ENCODE results near the gene EIF4G3.
"Not testable (repeated sequence)": the region's sequence is repeated elsewhere in the genome, so short reads cannot be mapped to it uniquely, and the experiment has no call there.

EIF4G3 gene

GRCh38 chr1:21184276-21184675, 7.6 kb upstream of the EIF4G3 start:
- DNase-seq, result no peak

- DNase-seq, result no peak
These were observed 5.6 kb upstream of the EIF4G3 start for GRCh38 chr1:21182181-21182731.

DNA sequence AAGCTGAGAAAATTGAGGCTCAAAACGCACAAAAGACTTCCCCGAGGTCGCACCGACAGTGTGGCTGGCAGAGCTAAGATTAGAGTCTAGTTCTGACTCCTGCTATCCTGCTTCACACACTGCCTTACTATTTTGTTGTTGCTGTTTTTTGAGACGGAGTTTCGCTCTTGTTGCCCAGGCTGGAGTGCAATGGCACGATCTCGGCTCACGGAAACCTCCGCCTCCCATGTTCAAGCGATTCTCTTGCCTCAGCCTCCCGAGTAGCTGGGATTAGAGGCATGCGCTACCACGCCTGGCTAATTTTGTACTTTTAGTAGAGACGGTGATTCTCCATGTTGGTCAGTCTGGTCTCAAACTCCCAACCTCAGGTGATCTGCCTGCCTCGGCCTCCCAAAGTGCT, 1.6 kb upstream of the EIF4G3 start:
- DNase-seq, result not testable (repeated sequence)

DNA sequence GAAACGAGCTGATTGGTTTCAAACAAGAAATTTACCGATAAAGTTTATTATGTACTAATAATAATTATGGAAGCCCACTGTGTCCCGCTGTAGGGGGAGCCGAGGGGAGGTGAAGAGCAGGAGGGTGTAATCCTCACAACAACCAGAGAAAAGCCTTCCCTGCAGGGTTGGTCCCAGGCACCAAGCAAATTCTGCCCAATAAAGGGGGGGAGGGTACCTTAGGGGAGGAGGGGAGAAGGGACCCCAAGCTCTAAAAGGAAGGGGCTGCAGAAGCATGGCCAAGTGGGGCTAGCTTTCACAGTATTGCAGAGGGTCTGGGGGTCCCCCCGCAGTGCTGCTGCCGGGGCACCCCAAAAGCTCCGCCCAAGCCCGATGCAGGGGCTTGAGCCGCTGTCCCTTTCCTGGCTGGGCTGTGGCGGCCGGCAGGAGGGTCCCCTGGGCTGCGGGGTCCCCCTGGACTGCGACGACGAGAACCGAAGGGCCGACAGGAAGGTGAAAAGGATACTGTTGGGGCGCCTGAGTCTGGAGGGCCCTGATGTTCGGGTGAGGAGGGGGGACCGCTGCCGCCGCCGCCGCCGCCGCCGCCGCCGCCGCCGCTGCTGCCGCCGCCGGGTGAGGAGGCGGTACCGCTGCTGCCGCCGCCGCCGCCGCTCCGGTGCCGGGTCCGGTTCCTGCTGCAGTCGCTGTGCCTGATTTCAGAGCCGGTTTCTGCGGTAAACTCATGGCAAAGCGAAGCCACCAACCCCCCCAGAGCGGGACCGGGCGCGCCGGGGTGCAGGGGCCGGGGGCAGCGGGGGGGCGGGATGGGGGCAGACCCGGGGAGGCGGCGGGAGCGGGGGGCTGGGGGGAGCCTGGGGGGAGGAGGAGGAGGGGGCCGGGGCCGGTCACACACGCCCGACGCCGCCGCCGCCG, 771 bp downstream of the EIF4G3 start:
- DNase-seq, result no peak

DNA sequence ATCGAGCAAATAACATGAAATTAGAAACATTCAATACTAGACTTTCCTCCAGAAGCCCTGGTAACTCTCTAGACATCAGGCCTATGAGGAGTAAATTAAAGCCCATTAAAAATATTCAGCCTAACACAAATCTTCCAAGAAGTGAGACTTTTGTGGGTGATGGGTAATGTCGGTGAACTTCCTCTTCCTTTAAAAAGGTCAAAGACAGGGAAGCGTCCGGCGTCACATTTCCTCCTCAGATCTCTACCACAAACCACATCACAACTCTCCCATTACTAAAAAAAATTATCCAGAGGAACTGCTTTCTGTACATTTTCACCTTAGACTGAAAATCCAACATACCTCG, 1.4 kb downstream of the EIF4G3 start:
- no peak for DNase-seq

DNA sequence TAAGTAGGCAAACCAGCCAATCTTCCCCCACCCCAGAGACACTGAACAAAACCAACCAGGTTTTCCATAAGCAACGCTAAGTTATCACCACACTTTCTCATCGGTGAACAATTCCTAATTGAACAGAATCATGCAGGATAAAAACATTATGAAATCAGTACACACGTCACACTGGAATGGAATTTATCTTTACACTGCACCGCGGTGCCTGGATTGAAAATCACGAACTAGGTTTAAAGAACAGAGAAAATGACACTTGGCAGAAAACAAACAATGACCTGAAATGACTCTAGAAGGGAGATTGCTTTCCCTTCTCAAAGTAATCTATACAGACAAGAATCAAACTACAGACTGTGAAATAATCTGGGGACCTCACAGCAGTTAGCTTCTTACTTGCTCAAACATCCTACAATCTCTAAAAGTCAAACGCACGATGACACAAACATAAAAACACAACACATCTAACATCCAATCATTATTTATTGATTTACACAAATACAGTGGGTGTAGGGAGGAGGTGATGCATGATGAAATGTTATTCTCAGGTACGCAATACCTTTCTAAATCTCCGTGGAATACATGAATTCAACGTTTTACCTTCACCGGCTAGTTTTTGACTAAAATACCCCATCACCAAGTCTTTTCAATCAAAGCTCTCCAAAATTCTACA, 1.9 kb downstream of the EIF4G3 start:
- DNase-seq, result no peak

- DNase-seq, result no peak
These were observed 2.5 kb downstream of the EIF4G3 start for GRCh38 chr1:21174230-21174629.

DNA sequence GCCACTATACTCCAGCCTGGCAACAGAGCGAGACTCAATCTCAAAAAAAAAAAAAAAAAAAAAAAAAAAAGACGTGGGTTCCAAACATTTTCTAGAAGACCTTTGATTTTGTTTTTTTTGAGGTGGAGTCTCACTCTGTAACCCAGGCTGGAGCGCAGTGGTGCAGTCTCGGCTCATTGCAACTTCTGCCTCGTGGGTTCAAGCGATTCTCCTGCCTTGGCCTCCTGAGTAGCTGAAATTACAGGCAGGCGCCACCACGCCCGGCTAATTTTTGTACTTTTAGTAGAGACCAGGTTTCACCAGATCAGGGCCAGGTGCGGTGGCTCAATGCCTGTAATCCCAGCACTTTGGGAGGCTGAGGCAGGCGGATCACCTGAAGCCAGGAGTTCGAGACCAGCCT, 3.6 kb downstream of the EIF4G3 start:
- DNase-seq, result not testable (repeated sequence)

- not testable (repeated sequence) for DNase-seq
These were observed 5.9 kb downstream of the EIF4G3 start for GRCh38 chr1:21170837-21171236.

DNA sequence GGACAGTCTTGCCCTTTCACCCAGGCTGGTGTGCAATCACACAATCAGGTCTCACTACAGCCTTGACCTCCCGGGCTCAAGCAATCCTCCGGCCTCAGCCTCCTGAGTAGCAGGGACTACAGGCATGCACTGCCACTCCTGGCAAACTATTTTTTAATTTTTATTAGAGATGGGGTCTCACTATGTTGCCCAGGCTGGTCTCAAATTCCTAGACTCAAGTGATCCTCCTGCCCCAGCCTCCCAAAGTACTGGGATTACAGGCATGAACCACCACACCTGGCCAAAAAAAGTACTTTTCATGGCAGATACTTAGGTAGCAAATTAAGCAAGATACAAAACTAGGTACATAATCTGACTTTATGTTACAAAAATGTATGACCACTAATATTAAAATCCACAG, 8.3 kb downstream of the EIF4G3 start:
- DNase-seq, result no peak

DNA sequence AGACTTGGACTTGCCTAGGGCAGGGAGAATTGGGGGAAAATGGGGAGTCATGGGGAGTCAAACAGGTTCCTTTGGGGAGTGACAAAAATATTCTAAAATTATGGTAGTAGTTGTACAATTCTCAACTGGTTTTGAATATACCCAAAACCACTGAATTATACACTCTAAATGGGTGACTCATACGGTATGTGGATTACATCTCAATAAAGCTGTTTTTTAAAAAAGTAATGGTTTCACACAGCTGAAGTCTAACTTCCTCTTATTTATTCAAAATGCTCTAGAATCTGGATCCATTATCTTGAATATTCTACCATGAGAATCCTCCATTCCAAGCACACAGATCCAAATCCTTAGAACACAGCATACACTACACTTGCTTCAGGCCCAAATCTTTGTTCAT, 11.1 kb downstream of the EIF4G3 start:
- no peak for DNase-seq

GRCh38 chr1:21165076-21165475, 11.6 kb downstream of the EIF4G3 start:
- no peak for DNase-seq

DNA sequence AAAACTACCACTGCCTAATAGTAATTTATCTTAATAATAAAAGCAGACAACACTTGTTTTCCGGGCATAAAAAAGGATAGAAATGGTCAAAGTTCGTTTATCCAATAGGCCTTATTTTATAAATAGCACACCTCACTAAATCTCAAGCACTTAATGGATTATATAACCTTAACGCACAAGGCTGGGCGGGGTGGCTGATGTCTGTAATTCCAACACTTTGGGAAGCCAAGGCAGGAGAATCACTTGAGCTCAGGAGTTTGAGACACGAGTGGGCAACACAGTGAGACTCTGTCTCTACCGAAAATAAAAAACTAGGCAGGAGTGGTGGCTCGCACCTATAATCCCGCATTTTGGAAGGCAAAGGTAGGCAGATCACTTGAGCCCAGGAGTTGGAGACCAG, 12.4 kb downstream of the EIF4G3 start:
- no peak for DNase-seq

DNA sequence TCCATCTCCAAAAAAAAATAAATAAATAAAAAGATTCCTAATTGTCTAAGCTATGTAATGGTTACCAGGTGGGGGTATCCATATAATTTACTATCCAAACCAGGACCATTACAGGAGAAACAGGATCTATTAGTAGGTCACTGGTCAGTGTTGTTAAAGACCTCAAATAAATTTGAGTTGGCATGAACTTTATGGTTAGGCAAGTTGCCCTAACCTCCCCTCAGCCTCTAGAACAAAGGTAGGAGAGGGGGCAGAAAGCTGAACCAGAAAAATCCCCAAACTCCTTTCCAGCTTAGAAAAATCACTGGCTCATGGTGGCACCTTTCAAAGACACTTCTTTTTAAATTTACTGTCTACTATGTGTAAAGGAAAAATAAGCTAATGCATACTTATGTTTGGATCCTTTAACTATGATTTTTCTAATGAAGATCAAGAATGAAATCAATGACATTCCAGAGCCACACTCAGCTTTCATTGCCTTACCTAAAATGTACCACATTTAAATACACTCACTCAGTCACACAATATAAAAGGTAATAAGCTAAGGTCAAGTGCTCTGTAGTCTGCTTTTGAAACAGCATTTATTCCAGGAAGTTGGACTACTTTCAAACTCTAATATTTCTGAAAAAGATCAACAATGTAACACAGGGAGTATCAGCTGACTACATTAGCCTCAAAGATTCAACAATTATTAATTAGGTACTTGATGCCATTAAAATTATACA, 13.8 kb downstream of the EIF4G3 start:
- DNase-seq, result no peak

GRCh38 chr1:21161842-21162241, 14.9 kb downstream of the EIF4G3 start:
- DNase-seq, result no peak

DNA sequence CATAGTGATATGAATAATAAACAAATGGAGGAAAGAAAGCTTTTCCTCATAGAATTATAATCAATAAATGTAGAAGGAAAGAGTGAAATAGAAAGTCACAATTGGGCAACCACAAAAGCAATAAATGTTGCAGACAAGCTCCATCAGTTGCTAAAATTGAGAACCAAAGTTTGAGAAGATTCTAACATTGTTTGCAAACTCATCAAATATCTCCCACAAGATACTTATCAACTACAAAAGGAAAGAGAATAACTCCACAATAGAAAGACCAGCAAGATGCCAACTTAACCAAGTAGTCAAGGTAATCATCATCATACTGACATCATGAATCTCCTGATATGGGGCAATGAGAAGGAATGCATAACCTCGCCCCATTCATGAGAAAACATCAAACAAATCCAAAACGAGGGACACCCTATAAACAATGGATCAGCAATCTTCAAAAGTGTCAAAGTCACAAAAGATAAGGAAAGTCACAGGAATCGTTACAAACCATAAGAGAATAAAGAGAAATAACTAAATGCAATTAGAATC, 16.4 kb downstream of the EIF4G3 start:
- DNase-seq, result no peak

- no peak for DNase-seq
These were observed 18.8 kb downstream of the EIF4G3 start for GRCh38 chr1:21157868-21158267.

- no peak for DNase-seq
These were observed 19.6 kb downstream of the EIF4G3 start for GRCh38 chr1:21157054-21157453.

DNA sequence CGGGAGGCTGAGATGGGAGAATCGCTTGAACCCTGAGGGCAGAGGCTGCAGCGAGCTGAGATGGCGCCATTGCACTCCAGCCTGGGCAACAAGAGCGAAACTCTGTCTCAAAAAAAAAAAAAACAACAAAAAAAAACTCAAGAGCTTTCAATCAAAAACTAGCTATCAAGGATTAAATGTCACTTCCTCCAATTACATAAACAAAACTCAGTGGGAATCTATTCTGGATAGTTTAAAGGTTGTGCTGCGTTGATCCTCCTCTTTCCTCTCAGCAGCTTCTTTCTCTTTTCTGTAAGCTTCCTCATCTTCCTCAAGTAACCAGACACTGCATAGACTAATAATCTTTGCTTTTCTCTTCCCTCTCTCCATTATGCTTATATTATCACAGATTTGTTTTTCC, 20.7 kb downstream of the EIF4G3 start:
- no peak for DNase-seq

GRCh38 chr1:21154717-21155116, 22.0 kb downstream of the EIF4G3 start:
- DNase-seq, result no peak

- no peak for DNase-seq
These were observed 23.3 kb downstream of the EIF4G3 start for GRCh38 chr1:21153388-21153787.

DNA sequence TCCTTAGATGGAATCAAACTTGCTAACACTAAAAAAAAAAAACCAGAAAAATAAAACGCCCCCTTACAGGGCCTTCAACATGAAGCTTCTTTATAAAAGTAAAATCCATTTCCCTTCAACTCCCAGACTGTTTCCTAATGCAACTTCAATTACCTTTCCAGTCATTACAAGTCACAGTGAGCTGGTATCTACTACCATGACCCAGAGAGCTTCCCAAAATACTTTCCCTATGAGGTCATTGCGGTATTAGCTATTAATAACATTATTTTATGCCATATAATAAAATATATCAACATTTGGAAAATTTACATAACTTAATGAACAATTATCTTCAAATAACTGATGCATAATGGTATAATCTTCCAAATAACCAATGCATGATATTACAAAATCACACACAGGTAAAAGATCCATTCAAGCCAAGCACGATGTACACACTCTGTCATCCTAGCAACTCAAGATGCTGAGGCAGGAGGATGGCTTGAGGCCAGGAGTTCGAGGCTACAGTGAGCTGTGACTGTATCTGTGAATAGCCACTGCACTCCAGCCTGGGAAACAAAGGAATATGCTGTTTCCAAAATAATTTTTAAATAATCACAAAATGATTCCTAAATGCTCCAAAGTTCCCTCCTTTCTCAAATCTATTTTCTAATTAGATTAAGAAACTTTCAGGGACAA, 24.1 kb downstream of the EIF4G3 start:
- DNase-seq, result no peak

All from DMS 273 treated with DMSO at 0.1 percent for 48 hours (cell line).